Hematopoietic multipotent progenitor cell treated with erythropoietin and hydrocortisone succinate and interleukin-3 and kit ligand, for 4 days (in vitro differentiated cells): ENCODE data around the gene TMEM139.
A peak's percentile ranks its signal among the peaks of the same experiment; 100 is the strongest.

Source experiments
- DNase-seq: peaks from one replicate; pipeline ENCODE4 v3.0.0-alpha.2; 2015

TMEM139 gene

DNA sequence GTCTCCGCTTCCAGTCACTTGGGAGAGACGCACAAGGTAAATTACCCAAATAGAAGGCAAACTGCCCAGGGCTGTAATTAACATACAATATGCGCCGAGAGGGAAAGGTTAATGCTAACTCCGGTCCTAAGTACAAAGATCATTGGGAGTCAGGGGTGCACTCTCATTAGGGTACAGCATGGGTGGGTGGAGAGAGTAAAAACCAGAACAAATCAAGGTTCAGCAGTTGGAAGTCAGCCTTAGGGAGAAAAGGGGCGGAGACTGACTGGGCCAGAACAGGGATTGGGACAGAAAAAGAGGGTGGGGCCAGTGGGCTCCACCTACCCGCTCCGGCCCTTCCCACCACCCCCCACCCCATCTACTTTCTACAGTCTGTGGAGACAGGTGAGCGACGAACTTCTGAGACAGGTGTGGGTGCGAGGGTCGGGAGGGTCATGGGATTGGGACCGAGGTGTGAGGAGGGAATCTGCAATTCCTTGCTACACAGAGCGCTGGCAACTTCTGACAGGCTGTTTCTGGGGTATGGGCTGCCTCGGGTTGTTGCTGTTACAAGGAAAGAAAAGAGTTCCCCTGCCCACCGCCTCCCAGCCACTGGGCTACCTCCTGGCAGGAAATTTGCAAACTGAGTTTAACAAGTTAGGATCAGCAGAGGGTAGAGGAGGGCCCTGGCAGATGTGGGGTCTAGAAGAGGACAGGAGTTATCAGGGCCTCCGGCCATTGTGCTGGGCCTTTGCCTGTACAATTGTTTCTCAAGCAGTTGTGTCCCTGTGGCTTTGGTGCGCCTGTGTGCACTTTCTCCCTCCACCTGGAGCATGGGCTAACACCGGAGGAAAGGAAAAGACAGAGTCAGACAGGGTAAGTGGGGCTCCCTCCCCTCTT lies at the start of gene TMEM139:
TSS of gene TMEM139 (plus strand) at position 368 of the 879 bp plus-strand sequence. CDS start 1,000 bp downstream, outside the sequence.
- DNase-seq, result no peak

DNA sequence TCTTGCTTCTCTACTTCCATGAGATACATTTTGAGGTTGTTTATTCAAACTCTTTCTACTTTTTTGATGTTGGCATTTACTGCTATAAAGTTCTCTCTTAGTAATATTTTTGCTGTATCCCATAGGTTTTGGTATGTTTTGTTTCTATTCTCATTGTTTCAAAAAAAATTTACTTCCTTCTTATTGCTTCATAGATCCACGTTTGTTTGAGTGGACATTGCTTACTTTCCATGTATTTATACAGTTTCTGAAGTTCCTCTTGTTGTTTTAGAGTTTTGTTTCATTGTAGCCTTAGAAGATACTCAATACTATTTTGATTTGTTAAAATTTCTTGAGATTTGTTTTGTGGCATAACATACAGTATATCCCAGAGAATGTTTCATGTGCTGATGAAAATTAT lies 49.2 kb upstream of the TMEM139 start:
- DNase-seq, result no peak

DNA sequence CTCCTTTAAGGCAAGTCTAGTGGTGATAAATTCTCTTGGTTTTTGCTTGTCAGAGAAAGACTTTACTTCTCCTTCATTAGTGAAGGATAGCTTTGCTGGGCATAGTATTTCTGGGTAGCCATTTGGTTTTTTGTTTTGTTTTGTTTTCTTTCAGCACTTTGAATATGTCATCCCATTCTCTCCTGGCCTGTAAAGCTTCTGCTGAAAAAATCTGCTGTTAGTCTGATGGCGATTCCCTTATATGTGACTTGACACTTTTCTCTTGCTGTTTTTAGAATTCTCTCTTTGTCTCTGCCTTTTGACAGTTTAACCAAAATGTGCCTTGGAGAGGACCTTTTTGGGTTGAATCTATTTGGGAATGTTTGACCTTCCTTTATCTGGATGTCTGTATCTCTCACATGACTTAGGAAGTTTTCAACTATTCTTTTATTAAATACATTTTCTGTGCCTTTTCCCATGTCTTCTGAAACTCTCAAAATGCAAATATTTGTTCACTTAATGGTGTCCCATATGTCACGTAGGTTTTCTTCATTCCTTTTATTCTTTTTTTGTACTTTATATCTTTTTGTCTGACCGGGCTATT lies 48.3 kb upstream of the TMEM139 start:
- no peak for DNase-seq

DNA sequence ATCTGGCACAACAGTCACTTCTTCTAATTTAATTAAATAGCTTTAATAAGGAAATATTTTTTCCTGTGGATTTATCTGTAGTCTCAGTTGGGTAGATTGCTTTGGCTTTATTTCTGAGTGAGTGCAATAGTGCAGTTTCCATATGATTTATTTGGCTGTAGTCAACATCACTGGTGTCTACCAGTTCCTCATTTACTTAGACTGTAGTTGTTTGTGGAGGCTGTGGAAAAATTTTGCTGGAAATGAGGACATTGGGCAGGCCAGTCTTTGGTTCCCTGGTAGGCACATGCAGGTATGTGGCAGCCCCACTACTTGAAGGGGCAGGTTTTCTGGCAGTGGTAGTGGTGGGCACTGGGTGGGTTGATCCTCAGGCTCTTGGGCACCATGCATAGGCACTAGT lies 47.4 kb upstream of the TMEM139 start:
- DNase-seq, result no peak

DNA sequence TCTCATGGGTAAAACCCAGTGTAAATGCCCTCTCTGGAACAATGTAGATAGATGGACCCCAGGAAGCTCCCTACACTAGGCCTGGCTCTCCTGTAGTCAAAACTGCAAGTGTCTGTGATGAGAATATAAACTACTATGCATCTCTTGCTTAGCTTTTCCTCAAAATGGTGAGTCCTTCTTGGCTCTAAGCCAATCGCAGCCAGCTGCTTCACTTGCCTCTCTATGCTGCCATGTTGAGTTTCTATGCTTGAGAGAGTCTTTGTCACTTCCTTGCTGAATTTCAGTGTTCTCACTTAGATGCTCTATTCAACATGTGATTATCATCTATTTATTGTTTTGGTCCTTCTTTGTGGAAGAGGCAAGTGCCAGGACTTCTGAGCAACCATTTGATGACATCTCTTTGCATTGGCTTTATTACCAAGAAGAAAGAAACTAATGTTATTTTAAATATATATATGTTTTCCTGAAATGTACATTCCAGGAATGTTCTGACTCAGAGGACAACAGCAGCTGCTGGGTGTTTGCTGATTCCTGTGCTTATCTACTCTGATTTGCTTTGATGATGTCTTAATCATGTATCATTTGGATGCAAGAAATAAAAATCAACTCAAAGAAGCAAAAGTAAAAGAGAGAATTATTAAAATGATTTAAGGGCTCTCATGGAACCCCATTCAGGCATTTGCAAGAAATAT lies 46.3 kb upstream of the TMEM139 start:
- DNase-seq, result no peak

DNA sequence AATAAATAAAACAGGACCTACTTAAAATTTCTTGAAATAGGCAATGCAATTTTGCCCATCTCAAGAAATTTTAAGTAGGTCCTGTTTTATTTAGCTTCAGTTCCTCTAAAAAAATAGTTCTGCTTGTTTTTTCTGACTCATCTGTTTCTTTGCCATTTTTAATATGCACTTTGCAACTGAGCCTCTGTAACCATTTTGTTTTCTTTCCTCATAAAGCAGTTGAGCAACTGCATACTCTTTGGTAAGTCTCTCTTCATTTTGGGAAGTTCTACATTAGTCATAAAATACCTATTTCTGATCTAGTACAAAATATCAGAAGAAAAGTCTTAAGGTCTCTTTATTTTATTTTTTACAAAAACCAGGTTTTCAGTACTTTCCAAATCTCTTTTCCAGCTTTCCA lies 44.9 kb upstream of the TMEM139 start:
- DNase-seq, result peak; percentile 61

DNA sequence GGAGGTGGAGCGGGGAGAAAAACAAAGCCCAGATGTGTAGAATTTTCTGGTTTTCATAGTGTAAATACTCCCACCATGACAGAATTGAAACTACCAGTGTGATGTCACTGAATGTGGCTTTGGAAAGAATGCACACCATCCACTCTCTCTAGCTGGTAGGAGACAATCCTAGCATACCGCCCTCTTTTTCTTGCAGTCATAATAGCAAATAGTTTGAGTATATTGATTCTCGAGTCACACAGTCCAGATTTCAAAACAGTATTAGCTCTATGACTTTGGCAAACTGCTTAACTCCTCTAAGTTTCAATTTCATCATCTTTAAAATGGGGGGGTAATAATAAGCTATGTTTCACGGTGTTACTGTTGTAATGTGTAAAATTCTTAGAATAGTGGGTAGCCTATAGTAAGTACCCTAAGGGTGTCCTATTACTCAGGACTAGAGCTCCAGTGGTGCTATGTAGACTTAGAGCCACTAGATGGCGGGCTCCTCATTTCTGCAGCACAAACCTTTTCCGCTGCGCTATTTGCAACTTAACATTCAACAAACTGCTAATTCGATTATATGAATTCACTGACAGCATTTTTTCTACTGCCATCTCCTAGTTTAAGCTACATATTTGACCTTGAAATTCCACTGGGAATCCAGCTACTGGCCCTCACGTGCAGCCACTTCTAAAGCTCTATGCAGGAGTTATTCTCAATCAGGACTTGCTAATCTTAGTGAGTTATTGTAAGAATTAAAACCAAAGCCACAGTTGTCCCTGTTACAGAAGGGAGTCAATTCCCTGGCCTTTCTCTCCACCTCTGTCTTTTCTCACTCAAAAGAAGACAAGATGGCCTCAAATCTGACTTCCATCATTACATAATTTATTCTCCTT lies 44.2 kb upstream of the TMEM139 start:
- peak; percentile 90 for DNase-seq

DNA sequence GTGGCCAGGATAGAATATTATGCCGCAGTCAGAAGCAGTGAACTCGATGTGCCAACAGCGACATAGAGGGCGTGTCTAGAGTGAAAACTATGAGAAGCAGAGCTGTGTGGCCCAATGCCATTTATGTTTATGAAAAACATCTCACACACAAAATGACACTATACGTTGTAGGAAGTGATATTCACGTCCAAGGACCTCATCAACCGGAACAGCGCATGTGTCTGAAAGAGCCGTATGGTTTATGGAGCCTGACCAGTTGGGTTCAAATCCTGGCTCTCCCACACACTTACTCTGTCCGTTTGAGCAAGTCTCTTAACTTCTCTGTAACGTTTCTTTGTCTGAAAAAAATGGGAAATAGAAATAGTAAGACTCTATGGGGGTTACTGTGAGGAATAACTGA lies 42.5 kb upstream of the TMEM139 start:
- DNase-seq, result no peak

DNA sequence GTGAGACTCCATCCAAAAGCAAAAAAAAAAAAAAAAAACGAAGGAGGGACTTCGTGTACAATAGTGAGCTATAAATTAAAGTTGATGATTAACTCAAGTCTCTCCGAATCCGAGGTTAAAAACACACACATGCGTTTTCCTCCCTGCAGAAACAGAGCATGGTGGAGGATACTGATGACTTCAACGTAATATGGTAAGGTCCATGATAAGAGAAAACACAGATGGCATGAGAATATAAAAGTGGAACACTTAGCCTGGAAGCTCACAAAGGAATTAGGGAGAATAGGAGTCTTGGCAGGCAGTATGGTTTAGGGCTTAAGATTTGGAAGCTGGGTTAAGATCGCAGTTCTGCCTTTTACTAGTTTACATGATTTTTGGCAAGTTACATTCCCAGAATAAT lies 41.6 kb upstream of the TMEM139 start:
- no peak for DNase-seq

DNA sequence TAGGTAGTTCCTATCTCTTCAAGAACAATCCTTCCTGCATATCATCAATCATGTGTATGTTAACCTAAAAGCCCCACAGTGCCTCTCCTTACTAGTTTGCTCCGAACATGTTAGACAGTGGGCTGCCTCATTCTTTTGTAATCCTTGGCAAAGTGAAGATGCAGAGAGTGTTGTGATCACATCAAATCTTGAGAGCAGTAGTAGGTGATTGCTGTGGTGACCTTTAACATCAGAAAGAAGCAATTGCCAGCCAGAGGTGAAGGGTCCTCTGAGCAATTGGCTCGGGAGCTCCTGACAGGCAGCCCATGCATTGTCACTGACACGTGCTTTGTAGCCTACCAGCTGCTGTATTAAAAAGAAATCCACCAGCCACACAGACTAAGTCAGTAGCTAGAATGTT lies 41.1 kb upstream of the TMEM139 start:
- DNase-seq, result no peak

DNA sequence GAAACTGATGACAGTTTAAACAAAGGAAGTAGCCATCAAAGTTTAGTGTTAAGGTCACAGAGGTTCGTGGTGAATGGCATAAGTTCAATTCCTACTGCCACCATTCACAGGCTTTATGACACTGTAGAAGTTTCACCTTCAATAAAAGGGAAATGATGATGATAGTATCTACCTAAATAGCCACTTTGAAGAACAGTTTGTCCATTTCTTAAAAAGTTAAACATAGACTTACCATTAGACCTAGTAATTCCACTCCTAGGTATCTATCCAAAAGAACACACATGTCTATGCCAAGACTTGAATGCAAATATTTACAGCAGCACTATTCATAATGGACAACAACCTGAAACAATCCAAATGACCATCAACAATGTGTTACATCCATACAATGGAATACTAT lies 40.4 kb upstream of the TMEM139 start:
- no peak for DNase-seq

DNA sequence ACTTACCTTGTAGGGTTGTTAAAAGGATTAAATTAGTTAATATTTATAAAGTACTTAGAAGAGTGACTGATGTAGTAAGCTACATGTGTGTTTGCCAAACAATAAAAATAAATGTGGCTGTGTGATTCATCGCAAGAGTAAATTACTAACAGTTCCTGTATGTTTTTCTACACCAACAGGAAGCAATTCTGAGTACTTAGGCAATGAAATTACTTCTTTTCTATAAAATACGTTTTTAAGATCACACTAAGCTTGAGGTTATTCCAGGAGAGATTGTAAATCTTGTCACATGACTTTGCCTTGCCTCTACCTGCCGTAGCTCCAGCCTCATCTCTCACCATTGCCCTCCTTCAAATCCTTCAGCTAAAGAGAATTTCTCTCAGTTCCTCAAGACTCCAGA lies 39.6 kb upstream of the TMEM139 start:
- DNase-seq, result no peak

DNA sequence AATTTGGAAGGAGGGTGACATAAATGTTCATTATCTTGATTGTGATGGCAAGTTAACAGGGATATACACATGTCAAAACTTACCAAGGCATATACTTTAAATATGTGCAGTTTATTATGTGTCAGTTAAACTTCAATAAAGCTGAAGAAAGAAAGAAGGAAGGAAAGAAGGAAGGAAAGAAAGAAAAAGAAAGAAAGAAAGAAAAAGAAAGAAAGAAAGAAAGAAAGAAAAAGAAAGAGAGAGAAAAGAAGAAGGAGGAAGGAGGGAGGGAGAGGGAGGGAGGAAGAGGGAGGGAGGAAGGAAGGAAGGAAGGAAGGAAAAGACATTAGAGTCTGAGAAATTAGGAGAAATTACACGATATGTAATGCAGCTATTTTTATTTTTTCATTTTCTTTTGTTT lies 37.4 kb upstream of the TMEM139 start:
- DNase-seq, result no peak

DNA sequence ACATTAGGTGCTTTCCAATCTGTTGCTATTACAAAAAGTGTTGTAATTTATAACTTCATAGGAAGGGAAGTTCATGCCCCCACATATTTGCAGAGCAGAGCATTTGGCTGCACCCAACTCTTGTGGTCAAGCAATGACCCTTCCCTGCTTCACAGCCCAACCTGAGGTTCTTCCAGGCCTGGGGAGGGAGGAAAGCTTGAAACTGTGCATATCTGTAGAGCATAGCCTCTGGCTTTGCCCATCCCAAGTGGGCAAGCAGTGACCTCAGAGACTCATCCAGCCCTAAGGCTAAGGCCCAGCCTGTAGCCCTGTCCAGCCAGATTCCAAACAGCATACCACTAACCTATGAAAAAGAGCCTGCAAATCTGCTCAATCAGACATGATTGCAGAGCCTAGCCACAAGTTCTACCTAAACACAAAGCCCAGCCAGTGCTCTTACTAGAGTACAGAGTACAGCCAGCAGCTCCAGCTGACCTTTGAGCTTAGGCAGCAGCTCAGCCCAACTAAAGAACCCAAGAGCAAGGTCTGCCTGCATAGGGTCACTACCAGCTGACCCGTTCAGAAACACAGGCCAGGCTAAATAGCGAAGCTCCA lies 35.9 kb upstream of the TMEM139 start:
- no peak for DNase-seq

DNA sequence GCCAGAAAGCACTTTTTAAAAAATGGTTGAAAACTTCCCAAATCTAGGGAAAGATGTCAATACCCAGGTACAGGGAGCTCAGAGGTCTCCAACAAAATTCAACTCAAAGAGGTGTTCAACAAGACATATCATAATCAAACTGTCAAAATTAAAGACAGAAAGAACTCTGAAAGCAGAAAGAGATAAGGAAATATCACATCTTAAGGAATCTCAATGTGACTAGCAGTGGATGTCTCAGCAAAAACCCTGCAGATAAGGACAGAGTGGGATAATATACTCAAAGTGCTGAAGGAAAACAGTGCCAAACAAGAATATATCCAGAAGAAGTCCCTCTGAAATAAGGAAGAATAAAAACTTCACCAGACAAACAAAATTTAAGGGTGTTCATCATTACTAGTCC lies 34.6 kb upstream of the TMEM139 start:
- DNase-seq, result no peak

DNA sequence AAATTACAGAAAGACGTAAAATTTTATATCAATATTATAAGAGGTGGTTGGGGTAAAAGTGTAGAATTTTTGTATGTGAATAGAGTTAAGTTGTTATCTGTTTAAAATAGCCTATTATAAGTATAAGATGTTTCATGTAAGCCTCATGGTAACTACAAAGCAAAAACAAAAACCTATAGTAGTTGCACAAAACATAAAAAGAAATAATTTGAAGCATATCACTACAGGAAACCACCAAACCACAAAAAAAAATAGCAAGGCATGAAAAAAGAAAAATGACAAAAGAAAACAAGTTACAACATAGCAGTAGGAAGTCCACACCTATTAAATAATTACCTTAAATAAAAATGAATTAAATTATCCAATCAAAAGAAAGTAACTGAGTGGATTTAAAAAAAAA lies 33.9 kb upstream of the TMEM139 start:
- peak; percentile 55 for DNase-seq

DNA sequence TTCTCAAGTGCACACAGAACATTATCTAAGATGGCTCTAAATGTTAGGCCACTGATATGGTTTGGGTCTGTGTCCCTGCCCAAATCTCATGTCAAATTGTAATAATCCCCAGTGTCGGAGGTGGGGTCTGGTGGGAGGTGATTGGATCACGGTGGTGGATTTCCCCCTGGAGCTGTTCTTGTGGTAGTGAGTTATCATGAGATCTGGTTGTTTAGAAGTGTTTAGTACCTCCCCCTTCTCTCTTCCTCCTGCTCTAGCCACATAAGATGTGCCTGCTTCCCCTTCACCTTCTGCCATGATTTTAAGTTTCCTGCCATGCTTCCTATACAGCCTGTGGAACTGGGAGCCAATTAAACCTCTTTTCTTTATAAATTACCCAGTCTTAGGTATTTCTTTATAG lies 32.8 kb upstream of the TMEM139 start:
- no peak for DNase-seq

DNA sequence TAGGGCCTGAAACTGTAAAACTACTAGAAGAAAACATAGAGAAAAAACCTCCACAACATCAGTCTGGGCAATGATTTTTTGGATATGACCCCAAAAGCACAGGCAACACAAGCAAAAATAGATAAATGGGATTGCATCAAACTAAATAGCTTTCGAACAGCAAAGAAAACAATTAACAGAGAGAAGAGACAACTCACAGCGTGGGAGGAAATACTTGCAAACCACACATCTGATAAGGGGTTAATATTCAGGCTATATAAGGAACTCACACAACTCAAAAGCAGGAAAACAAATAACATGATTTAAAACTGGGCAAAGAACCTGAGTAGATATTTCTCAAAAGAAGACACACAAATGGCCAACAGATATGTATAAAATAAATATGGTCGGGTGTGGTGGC lies 29.2 kb upstream of the TMEM139 start:
- peak; percentile 65 for DNase-seq

DNA sequence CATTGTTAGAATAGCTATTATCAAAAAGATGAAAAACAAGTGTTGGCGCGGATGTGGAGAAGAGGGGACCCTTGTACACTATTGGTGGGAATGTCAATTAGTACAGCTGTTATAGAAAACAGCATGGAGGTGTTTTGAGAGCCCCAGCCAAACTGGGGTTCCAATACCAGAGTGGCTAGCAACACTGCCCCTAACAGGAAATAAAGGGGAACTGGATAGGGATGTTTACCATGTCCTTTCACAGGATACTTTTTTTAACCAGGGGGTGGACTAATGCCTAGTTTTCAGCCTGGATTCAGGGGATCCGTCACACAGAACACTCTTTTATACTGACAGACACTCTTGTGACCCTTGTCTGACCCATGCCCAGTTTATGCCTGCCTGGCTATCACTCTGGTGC lies 28.4 kb upstream of the TMEM139 start:
- no peak for DNase-seq

DNA sequence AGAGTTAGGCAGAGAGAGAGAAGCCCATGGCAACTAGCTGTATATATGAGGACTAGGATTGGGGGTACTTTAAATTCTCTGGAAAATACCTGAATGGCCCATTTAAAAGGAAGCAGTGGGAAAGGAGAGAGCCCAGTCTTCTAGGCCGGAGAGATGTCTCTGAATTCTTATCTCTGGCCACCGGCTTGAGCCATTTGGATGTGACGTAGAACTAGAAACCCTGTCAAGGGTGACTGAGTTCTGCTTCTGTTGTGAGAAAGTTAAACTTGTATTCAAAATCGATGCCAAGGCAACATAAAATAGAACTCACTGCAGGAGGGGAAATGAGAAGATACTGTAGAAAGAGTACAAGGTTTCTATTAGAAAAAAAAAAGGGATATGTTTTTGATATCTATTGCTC lies 27.8 kb upstream of the TMEM139 start:
- DNase-seq, result no peak

DNA sequence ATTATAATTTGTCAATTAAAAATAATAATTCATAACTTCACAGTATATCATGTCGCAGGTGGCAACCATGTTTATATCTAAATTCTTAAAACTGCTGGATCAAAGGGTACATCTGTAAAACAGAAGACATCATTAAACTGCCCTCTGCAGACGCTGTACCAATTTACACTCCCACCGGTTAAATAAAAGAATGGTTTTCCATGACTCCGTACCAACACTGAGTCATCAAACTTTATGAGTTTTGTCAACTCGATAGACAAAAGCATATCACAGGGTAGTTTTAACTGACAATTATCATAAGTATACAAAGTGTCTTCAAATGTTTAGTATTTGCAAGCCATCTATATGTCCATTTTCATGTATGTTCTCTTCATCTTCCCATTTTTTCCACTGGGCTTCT lies 27.3 kb upstream of the TMEM139 start:
- DNase-seq, result no peak

DNA sequence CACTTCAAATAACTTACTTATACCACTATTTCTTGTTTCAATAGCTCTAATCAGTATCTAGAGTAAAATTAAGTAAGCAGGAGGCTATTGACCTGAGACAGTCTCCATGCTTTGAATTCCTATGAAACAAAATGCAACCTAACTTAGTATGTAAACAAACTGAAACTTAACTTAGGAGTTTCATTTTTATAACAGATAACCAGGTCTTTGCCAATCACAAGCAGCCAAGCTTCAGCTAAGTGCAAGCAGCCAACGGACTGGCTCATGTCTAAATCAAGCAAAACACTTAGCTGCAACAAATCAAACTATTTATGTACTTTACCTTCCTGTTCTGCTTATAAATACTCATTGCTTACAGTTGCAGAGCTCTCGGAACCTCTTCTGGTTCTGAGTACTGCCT lies 25.9 kb upstream of the TMEM139 start:
- peak; percentile 45 for DNase-seq

DNA sequence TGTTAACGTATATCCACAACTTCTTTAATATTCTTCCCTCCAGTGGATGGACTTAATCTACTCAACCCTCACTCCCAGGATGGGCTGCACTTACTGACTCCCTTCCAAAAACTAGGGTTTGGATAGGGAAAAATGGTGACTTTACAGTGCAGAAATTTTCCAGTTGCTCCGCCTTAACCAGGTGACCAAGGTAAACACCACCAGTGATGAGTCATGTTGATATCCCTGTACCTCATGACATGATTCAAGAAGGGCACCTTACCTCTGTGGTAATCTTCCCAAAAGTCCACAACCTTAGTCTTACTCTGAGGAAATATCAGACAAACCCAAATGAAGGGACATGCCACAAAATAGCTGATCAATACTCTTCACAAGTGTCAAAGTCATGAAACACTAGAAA lies 25.0 kb upstream of the TMEM139 start:
- DNase-seq, result no peak
